Measurements from ENCODE around the gene CFAP77.

- TF ChIP-seq, protein P1, sequence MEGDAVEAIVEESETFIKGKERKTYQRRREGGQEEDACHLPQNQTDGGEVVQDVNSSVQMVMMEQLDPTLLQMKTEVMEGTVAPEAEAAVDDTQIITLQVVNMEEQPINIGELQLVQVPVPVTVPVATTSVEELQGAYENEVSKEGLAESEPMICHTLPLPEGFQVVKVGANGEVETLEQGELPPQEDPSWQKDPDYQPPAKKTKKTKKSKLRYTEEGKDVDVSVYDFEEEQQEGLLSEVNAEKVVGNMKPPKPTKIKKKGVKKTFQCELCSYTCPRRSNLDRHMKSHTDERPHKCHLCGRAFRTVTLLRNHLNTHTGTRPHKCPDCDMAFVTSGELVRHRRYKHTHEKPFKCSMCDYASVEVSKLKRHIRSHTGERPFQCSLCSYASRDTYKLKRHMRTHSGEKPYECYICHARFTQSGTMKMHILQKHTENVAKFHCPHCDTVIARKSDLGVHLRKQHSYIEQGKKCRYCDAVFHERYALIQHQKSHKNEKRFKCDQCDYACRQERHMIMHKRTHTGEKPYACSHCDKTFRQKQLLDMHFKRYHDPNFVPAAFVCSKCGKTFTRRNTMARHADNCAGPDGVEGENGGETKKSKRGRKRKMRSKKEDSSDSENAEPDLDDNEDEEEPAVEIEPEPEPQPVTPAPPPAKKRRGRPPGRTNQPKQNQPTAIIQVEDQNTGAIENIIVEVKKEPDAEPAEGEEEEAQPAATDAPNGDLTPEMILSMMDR (IDR thresholded peaks at IDR 0.05; ENCODE audit: insufficient read depth, low read depth, low read length) = no peak
- TF ChIP-seq EZH2 (IDR thresholded peaks at IDR 0.05; ENCODE audit: insufficient read depth, low read length) = no peak
Observed at GRCh38 chr9:132518626-132519025, 108.6 kb downstream of the CFAP77 start.
